ENCODE results near the gene KCNJ12. TPM values are rescaled to one million over a fixed set of nuclear protein-coding genes. Genes with fewer than 3 reads are reported as not detected.
"Not testable (repeated sequence)": the region's sequence is repeated elsewhere in the genome, so short reads cannot be mapped to it uniquely, and the experiment has no call there.

The KCNJ12 gene
- total RNA-seq, 1 experiment from 2014 or later: 7.6 TPM

- H3K4me3 ChIP-seq (ENCODE audit: insufficient read depth, low read depth, low read length); DNase-seq; H3K36me3 ChIP-seq (replicated peaks; ENCODE audit: control insufficient read depth, insufficient read depth, low read length); H3K27me3 ChIP-seq (ENCODE audit: control insufficient read depth, insufficient read depth, low read length): not testable (repeated sequence)
These were observed 34.2 kb downstream of the KCNJ12 start for GRCh38 chr17:21410371-21410770.

GRCh38 chr17:21410906-21411678, 34.9 kb downstream of the KCNJ12 start:
- H3K27me3 ChIP-seq (ENCODE audit: control insufficient read depth, insufficient read depth, low read length); DNase-seq; H3K36me3 ChIP-seq (replicated peaks; ENCODE audit: control insufficient read depth, insufficient read depth, low read length); H3K4me3 ChIP-seq (ENCODE audit: insufficient read depth, low read depth, low read length): not testable (repeated sequence)

DNA sequence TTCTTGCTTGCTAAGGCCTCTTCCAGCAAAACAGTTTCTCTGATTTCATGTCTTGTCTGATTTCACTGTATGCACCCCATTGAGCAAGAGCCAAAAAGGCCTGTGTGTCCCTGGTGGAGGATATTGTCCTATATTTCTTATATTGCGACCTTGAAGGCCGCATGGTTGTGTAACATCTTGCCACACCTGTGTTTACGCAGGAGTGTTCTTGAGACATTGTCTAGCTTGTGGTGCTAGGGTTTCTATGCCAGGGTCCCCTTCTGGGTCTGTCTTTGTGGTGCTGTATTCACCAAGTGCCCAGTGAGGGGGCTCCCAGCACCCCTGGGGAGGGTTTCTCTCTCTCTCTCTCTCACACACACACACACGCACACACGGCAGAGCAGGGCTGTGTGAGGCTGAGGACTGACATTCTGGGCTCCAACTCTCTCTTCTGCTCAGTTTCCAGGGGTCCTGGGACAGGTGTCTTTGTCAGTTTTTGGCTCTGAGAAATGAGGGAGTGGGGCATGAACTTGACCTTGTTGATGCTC, 35.6 kb downstream of the KCNJ12 start:
- not testable (repeated sequence) for H3K4me3 ChIP-seq (ENCODE audit: insufficient read depth, low read depth, low read length); DNase-seq; H3K27me3 ChIP-seq (ENCODE audit: control insufficient read depth, insufficient read depth, low read length); H3K36me3 ChIP-seq (replicated peaks; ENCODE audit: control insufficient read depth, insufficient read depth, low read length)

- DNase-seq; H3K27me3 ChIP-seq (ENCODE audit: control insufficient read depth, insufficient read depth, low read length); H3K36me3 ChIP-seq (replicated peaks; ENCODE audit: control insufficient read depth, insufficient read depth, low read length); H3K4me3 ChIP-seq (ENCODE audit: insufficient read depth, low read depth, low read length): not testable (repeated sequence)
These were observed 36.1 kb downstream of the KCNJ12 start for GRCh38 chr17:21412207-21412681.

DNA sequence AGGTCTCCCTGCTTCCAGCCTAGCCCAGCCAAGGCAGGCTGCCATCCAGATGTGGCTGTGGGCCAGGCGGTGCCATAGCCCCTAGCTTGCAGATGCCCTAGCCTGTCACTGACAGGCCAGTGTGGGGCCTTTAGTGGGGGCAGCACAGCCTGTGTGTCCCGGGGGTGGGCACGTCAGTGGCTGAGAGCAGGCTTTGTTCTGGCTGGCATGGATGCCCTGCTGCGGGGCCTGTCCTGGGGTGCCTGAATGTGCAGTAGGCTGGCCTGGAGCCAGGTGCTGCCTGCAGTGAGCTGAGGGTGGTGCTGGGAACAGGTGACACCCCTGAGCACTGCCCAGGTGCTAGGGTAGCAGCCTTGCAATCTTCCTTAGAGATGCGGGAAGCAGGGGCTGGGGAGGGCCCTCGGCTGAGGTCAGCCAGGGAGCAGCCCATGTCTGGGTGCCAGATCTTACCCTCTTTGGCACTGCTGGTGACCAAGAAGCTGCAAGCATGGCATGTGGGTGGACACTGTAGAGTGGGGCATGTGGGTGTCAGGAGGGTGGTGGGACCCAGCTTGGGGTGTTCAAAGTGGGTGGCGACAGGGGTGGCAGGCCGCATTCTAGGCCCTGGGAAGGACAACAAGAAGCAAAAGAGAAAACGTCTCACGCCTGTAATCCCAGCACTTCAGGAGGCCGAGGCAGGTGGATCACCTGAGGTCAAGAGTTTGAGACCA, 37.6 kb downstream of the KCNJ12 start:
- not testable (repeated sequence) for H3K36me3 ChIP-seq (replicated peaks; ENCODE audit: control insufficient read depth, insufficient read depth, low read length); DNase-seq; H3K4me3 ChIP-seq (ENCODE audit: insufficient read depth, low read depth, low read length); H3K27me3 ChIP-seq (ENCODE audit: control insufficient read depth, insufficient read depth, low read length)

DNA sequence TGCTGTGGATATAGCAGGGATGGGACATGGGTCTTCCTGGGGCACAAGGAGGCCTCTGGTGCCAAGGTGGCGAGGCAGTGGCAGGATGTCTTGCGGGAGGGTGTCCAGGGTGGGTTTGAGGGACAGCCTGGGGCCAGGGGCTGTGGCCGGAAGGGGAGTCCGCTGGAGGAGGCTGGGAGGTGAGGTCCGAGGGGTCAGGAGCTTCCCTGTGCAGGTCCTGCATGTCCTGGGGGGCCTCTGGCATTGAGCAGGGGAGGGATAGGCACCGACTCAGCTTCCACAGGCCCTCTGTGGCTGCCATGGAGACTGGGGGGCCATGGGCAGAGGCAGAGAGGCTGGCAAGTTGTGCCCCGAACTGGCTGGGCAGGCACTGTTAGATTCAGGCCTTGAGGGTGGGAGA, 38.5 kb downstream of the KCNJ12 start:
- not testable (repeated sequence) for H3K27me3 ChIP-seq (ENCODE audit: control insufficient read depth, insufficient read depth, low read length); H3K4me3 ChIP-seq (ENCODE audit: insufficient read depth, low read depth, low read length); H3K36me3 ChIP-seq (replicated peaks; ENCODE audit: control insufficient read depth, insufficient read depth, low read length); DNase-seq

- DNase-seq; H3K36me3 ChIP-seq (replicated peaks; ENCODE audit: control insufficient read depth, insufficient read depth, low read length); H3K27me3 ChIP-seq (ENCODE audit: control insufficient read depth, insufficient read depth, low read length); H3K4me3 ChIP-seq (ENCODE audit: insufficient read depth, low read depth, low read length): not testable (repeated sequence)
These were observed 39.2 kb downstream of the KCNJ12 start for GRCh38 chr17:21415166-21415990.

DNA sequence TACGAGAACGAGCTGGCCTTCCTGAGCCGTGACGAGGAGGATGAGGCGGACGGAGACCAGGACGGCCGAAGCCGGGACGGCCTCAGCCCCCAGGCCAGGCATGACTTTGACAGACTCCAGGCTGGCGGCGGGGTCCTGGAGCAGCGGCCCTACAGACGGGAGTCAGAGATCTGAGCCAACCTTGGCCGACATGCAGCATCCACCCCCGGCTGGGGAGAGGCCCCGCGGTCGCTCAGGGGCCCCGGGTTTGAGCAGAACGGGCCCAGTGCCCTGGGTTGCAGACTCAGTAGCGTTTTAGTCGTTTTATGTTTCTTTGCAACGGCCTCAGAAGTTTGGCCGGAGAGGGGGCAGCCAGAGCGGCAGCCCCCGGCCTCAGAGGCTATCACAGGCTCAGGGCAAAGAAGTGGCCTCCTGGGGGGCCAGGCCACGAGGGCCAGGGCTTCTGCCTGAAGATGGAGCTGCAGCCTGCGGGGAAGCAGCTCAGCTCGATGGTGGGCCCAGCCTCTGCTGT, 40.4 kb downstream of the KCNJ12 start:
- peak; percentile 46 for DNase-seq
- not testable (repeated sequence) for H3K27me3 ChIP-seq (ENCODE audit: control insufficient read depth, insufficient read depth, low read length); H3K36me3 ChIP-seq (replicated peaks; ENCODE audit: control insufficient read depth, insufficient read depth, low read length); H3K4me3 ChIP-seq (ENCODE audit: insufficient read depth, low read depth, low read length)

DNA sequence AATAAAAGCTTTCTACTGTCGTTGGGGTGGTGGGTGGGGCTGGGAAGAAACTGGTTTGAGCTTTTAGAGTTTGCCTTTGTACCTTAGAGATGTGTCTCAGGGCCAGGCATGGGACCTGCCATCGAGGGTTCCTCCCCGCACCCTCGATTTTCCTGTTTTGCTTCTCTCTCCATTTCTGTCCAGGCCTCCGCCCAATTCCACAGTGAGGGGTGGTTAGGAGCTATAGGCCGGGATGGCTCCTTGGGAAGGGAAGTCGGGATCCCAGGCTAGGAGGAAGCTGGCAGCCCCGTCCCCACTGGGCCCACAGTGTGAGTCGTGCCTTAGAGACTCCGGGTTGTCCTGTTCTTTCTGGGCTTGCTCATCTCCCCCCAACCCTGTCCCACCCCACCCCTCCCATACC, 41.2 kb downstream of the KCNJ12 start:
- DNase-seq: peak; percentile 29
- not testable (repeated sequence) for H3K36me3 ChIP-seq (replicated peaks; ENCODE audit: control insufficient read depth, insufficient read depth, low read length); H3K4me3 ChIP-seq (ENCODE audit: insufficient read depth, low read depth, low read length); H3K27me3 ChIP-seq (ENCODE audit: control insufficient read depth, insufficient read depth, low read length)

GRCh38 chr17:21417921-21418320, 41.8 kb downstream of the KCNJ12 start:
- Histone ChIP-seq H3K4me3 (ENCODE audit: insufficient read depth, low read depth, low read length) (no peak overlapping the region), H3K36me3 (replicated peaks; ENCODE audit: control insufficient read depth, insufficient read depth, low read length) (no peaks in the 10 kb centered on the region), H3K27me3 (ENCODE audit: control insufficient read depth, insufficient read depth, low read length) (no peaks in the 10 kb centered on the region)
- peak; percentile 32 for DNase-seq

- H3K27me3 ChIP-seq (ENCODE audit: control insufficient read depth, insufficient read depth, low read length): no peaks in the 10 kb centered on the region
- DNase-seq: peak; percentile 55
- H3K4me3 ChIP-seq (ENCODE audit: insufficient read depth, low read depth, low read length): no peak overlapping the region
- no peaks in the 10 kb centered on the region for H3K36me3 ChIP-seq (replicated peaks; ENCODE audit: control insufficient read depth, insufficient read depth, low read length)
These were observed 42.5 kb downstream of the KCNJ12 start for GRCh38 chr17:21418446-21419298.

GRCh38 chr17:21419299-21420239, 43.4 kb downstream of the KCNJ12 start:
- no peaks in the 10 kb centered on the region for H3K36me3 ChIP-seq (replicated peaks; ENCODE audit: control insufficient read depth, insufficient read depth, low read length)
- no peak overlapping the region for H3K4me3 ChIP-seq (ENCODE audit: insufficient read depth, low read depth, low read length)
- H3K27me3 ChIP-seq (ENCODE audit: control insufficient read depth, insufficient read depth, low read length): no peaks in the 10 kb centered on the region
- DNase-seq: peak; percentile 46
